ENCODE results near the gene DEDD2. TPM values are rescaled to one million over a fixed set of nuclear protein-coding genes. Genes with fewer than 3 reads are reported as not detected.

The DEDD2 gene
- total RNA-seq, 1 donor from 2014 or later = 23.7 TPM

DNA sequence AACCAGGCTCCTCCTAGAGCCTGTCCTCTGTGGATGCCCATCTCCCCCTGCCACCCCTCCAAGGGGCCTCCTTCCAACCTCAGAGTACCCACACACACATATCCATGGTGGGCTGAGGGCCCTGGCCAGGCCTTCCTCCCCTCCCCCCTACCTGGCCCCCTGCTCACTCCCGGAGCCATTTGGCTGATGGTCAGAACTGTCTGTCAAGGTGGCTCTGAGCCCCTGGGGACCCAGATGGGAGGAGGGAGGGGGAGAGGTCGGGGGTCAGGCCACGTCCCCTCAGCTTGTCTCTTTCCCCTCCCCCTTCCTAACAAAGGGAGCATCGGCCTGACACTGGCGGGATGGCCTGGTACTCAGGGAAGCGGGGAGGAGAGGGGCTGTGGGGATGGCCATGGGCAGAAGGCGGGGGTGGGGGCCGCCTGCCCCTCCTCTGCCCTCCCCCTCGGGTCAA is 66.5 kb downstream of the DEDD2 start:
- H3K27me3 Mint-ChIP-seq = peaks cover 72% of the 10 kb centered on the region
- H3K9me3 Mint-ChIP-seq = no peaks in the 10 kb centered on the region
- peaks cover 24% of the 10 kb centered on the region for H3K4me1 Mint-ChIP-seq (ENCODE audit: unreplicated experiment)
- no peak overlapping the region for H3K4me3 Mint-ChIP-seq
- no peaks in the 10 kb centered on the region for H3K36me3 Mint-ChIP-seq
- no peak overlapping the region for H3K27ac Mint-ChIP-seq
- TF ChIP-seq, protein P1, sequence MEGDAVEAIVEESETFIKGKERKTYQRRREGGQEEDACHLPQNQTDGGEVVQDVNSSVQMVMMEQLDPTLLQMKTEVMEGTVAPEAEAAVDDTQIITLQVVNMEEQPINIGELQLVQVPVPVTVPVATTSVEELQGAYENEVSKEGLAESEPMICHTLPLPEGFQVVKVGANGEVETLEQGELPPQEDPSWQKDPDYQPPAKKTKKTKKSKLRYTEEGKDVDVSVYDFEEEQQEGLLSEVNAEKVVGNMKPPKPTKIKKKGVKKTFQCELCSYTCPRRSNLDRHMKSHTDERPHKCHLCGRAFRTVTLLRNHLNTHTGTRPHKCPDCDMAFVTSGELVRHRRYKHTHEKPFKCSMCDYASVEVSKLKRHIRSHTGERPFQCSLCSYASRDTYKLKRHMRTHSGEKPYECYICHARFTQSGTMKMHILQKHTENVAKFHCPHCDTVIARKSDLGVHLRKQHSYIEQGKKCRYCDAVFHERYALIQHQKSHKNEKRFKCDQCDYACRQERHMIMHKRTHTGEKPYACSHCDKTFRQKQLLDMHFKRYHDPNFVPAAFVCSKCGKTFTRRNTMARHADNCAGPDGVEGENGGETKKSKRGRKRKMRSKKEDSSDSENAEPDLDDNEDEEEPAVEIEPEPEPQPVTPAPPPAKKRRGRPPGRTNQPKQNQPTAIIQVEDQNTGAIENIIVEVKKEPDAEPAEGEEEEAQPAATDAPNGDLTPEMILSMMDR (conservative IDR thresholded peaks at IDR 0.05) = no peak
- DNase-seq (ENCODE audit: extremely low spot score, unreplicated experiment) = no peak

- Mint-ChIP-seq H3K27ac (no peak overlapping the region), H3K4me1 (ENCODE audit: unreplicated experiment) (peaks cover 20% of the 10 kb centered on the region), H3K27me3 (peaks cover 68% of the 10 kb centered on the region), H3K9me3 (no peaks in the 10 kb centered on the region), H3K4me3 (no peak overlapping the region), H3K36me3 (no peaks in the 10 kb centered on the region)
- TF ChIP-seq, protein P1 (conservative IDR thresholded peaks at IDR 0.05) = no peak
- no peak for DNase-seq (ENCODE audit: extremely low spot score, unreplicated experiment)
Measured at GRCh38 chr19:42150364-42150763, 67.1 kb downstream of the DEDD2 start.

DNA sequence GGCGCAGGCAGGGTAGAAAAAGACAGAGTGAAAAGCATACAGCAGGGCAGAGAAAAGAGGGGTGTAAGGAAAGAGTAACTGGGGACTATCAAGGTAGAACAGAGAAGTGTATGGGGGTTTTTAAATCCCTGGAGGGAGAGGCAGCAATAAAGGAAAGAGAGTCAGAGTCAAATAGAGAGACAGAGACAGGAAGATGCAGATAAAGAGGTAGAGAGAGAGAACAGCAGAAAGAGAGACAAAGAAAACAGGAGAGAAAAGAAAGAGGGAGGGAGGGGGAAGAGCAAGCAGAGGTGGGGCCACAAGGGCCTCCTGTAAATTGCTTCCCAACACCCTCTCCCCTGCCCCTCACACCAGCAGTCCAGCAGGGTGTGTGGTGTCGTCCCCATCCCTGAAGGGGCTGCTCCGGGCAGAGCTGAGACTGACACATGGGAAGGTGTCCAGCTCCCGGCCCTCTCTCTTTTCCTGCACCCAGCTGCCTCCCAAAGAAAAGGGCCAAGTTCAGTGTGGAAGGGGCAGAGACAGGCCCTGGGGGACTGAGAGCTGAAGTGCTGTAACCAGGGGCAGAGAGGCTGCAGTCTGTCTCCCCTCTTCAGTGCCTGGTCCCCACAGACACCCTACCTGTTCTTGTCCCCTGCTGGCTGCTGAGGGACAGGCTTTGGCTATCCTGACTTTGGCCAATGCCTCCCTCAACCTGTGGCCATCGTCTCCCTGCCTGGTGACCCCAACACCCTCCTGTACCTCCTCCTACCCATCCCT is 67.9 kb downstream of the DEDD2 start:
- no peak overlapping the region for H3K27ac Mint-ChIP-seq
- DNase-seq (ENCODE audit: extremely low spot score, unreplicated experiment) = no peak
- H3K9me3 Mint-ChIP-seq = no peaks in the 10 kb centered on the region
- TF ChIP-seq, protein P1 (conservative IDR thresholded peaks at IDR 0.05) = no peak
- H3K27me3 Mint-ChIP-seq = peaks cover 67% of the 10 kb centered on the region
- H3K36me3 Mint-ChIP-seq = no peaks in the 10 kb centered on the region
- no peak overlapping the region for H3K4me3 Mint-ChIP-seq
- peaks cover 20% of the 10 kb centered on the region for H3K4me1 Mint-ChIP-seq (ENCODE audit: unreplicated experiment)

Other genes starting within 250 kb of the DEDD2 start
- gene ATP1A3, start 223.4 kb downstream of the DEDD2 start, total RNA-seq (ENCODE audit: low replicate concordance) = 5.6 TPM in 1 of 2 replicates, not detected in the other
- 1.8 and 5.8 TPM in 2 replicates for gene GRIK5, start 147.5 kb downstream of the DEDD2 start, total RNA-seq (ENCODE audit: low replicate concordance)
- gene ZNF574, start 141.5 kb downstream of the DEDD2 start, total RNA-seq (ENCODE audit: low replicate concordance) = 20.1 and 20.5 TPM in 2 replicates
- 0.57 and 1.7 TPM in 2 replicates for gene POU2F2, start 85.2 kb downstream of the DEDD2 start, total RNA-seq (ENCODE audit: low replicate concordance)
- gene ZNF526, start 2.6 kb upstream of the DEDD2 start, total RNA-seq (ENCODE audit: low replicate concordance) = 18.2 and 19.3 TPM in 2 replicates
- 43.5 and 49.1 TPM in 2 replicates for gene GSK3A, start 24.9 kb upstream of the DEDD2 start, total RNA-seq (ENCODE audit: low replicate concordance)
- 54.9 and 78.9 TPM in 2 replicates for gene ERF, start 37.5 kb upstream of the DEDD2 start, total RNA-seq (ENCODE audit: low replicate concordance)
- 44.8 and 70.3 TPM in 2 replicates for gene CIC, start 51.6 kb upstream of the DEDD2 start, total RNA-seq (ENCODE audit: low replicate concordance)
- gene PRR19, start 84.5 kb upstream of the DEDD2 start, total RNA-seq (ENCODE audit: low replicate concordance) = 2.2 and 2.4 TPM in 2 replicates
- gene PAFAH1B3, start 84.9 kb upstream of the DEDD2 start, total RNA-seq (ENCODE audit: low replicate concordance) = 50.3 and 97.4 TPM in 2 replicates
- gene TMEM145, start 95.6 kb upstream of the DEDD2 start, total RNA-seq (ENCODE audit: low replicate concordance) = 0.88 and 3.6 TPM in 2 replicates
- gene MEGF8, start 108.0 kb upstream of the DEDD2 start, total RNA-seq (ENCODE audit: low replicate concordance) = 30.7 and 49.5 TPM in 2 replicates
- 3.3 and 5.6 TPM in 2 replicates for gene CNFN, start 172.6 kb upstream of the DEDD2 start, total RNA-seq (ENCODE audit: low replicate concordance)
- gene LIPE, start 209.7 kb upstream of the DEDD2 start, total RNA-seq (ENCODE audit: low replicate concordance) = 6.9 and 17.9 TPM in 2 replicates
- gene CXCL17, start 225.3 kb upstream of the DEDD2 start, total RNA-seq (ENCODE audit: low replicate concordance) = 1.0 and 3.2 TPM in 2 replicates